Effector memory CD4-positive, alpha-beta T cell (primary cell): ENCODE data around the gene FNIP1.
"Not testable (repeated sequence)": the region's sequence is repeated elsewhere in the genome, so short reads cannot be mapped to it uniquely, and the experiment has no call there.

Experiments
- DNase-seq, 3 donors: peaks; one replicate each; pipeline ENCODE4 v3.0.0-alpha.2; 2020
- H3K27ac ChIP-seq: 2 replicates; pipeline ENCODE4 v1.7.0; 2013; ENCODE audit warnings: mild to moderate bottlenecking, low read length, moderate library complexity; ENCODE audit not compliant: insufficient read depth, poor library complexity, severe bottlenecking
- H3K27me3 ChIP-seq: replicated peaks from 2 replicates; pipeline ENCODE4 v1.7.0; 2013; ENCODE audit warnings: mild to moderate bottlenecking, low read length; ENCODE audit not compliant: insufficient read depth, control insufficient read depth, poor library complexity, severe bottlenecking
- H3K36me3 ChIP-seq: 2 replicates; pipeline ENCODE4 v1.7.0; 2013; ENCODE audit warnings: mild to moderate bottlenecking, low read length, moderate library complexity; ENCODE audit not compliant: control insufficient read depth, insufficient read depth
- H3K4me1 ChIP-seq: 2 replicates; pipeline ENCODE4 v1.7.0; 2013; ENCODE audit warnings: low read length, mild to moderate bottlenecking; ENCODE audit not compliant: control insufficient read depth, insufficient read depth, poor library complexity, severe bottlenecking
- H3K4me3 ChIP-seq: 2 replicates; pipeline ENCODE4 v1.7.0; 2013; ENCODE audit warnings: low read length, low read depth, mild to moderate bottlenecking; ENCODE audit not compliant: insufficient read depth, poor library complexity, severe bottlenecking
- H3K9me3 ChIP-seq: 2 replicates; pipeline ENCODE4 v1.7.0; 2013; ENCODE audit warnings: mild to moderate bottlenecking, low read length, moderate library complexity; ENCODE audit not compliant: control insufficient read depth

The FNIP1 gene

DNA sequence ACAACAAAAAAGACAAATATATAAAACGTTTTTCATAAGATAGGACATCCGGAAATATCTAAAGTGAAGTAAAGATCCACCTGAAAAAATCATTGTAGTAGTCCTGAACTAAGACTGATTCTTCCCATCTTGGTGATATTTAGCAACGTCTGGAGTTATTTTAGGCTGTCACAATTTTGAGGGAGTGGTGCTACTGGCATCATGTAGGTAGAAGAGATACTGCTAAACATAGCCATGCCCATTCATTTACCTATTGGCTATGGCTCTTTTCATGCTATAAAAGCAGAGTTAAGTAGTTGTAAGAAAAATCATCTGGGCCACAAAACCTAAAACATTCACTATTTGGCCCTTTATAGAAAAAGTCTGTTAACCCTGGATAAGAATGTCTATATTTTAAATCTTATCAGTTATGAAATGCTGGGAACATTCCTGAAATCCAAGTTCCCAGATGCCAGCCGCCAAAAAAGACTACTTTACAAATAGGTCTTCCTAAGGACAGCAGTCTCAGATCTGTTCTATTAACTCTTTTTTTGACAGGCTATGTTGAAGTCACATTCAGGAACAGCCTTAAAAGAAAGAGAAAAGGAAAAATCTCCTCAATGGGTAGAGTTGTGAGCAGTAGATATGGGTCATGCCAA, 188.8 kb downstream of the FNIP1 start:
- DNase-seq: no peak
- H3K27me3 ChIP-seq: no peaks in the 10 kb centered on the region
- H3K4me3 ChIP-seq: no peak overlapping the region
- no peaks in the 10 kb centered on the region for H3K9me3 ChIP-seq
- peaks cover 9% of the 10 kb centered on the region for H3K36me3 ChIP-seq
- peaks cover 10% of the 10 kb centered on the region for H3K4me1 ChIP-seq
- no peak overlapping the region for H3K27ac ChIP-seq

DNA sequence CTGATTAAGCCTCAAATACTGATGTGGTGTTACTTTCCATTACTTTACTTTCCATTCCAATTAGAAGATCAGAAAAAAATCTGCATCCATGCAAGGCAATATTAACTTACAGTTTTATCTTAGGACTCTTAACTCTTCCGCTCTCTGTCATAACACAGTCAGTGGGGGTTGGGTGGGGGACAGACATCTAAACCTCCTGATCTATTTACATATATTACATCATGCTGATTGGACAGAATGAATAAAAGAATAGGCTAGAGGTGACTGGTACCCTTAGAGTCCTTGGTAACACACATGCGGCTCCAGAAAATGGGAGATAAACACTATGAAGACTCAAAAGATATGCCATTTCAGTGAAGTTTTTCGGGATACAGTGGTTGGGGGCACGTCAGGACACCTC, 189.4 kb downstream of the FNIP1 start:
- Histone ChIP-seq H3K36me3 (peaks cover 9% of the 10 kb centered on the region), H3K27ac (no peak overlapping the region), H3K9me3 (no peaks in the 10 kb centered on the region), H3K27me3 (no peaks in the 10 kb centered on the region), H3K4me1 (peaks cover 10% of the 10 kb centered on the region), H3K4me3 (no peak overlapping the region)
- no peak for DNase-seq

DNA sequence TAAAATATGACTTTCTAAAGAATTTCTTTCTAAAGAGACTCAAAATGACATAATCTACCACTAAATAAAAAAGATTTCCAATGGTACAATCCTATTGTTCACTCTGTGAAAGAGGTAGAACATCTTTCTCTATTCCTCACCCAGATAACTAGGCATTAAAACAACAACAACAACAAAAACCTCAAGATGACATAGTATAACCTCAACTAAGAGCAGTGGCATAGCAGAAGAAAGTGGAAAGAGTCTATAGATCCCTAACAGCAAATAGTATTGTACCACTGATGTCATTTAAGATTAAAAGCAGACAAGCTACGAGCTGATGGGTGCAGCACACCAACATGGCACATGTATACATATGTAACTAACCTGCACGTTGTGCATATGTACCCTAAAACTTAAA, 191.7 kb downstream of the FNIP1 start:
- no peaks in the 10 kb centered on the region for H3K9me3 ChIP-seq
- DNase-seq: no peak
- no peak overlapping the region for H3K27ac ChIP-seq
- no peaks in the 10 kb centered on the region for H3K27me3 ChIP-seq
- no peak overlapping the region for H3K4me3 ChIP-seq
- peaks cover 10% of the 10 kb centered on the region for H3K4me1 ChIP-seq
- peaks cover 9% of the 10 kb centered on the region for H3K36me3 ChIP-seq

DNA sequence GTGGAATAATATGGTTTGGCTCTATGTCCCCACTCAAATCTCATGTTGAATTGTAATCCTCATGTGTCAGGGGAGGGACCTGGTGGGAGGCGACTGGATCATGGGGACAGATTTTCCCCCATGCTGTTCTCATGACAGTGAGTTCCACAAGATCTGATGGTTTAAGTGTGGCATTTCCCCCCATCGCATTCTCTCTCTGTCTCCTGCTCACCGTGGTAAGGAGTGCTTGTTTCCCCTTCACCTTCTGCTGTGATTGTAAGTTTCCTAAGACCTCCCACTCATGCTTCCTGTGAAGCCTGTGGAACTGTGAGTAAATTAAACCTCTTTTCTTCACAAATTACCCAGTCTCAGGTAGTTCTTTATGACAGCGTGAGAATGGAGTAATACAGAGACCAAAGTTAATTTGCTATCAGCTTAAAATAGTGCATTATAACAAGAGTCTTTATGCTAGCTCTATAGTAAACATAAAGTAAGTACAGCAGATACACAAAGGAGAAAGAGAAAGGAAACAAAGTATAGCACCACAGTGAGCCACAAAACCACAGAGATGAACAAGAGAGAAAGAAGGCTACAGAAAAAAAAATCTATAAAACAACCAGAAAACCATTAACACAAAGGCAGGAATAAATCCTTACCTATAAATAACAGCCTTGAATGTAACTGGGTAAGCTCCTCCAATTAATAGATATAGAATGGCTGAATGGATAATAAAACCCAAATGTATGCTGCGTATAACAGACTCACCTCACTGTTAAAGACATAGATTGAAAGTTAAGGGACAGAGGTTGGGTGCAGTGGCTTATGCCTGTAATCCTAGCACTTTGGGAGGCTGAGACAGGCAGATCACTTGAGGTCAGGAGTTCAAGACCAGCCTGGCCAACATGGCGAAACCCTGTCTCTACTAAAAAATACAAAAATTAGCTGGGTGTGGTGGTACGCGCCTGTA, 201.5 kb downstream of the FNIP1 start:
- Histone ChIP-seq H3K4me3 (peak overlapping the region; percentile 23), H3K27me3 (no peaks in the 10 kb centered on the region), H3K4me1 (peaks cover 12% of the 10 kb centered on the region), H3K27ac (peak overlapping the region; percentile 52), H3K9me3 (no peaks in the 10 kb centered on the region), H3K36me3 (no peaks in the 10 kb centered on the region)
- DNase-seq: no peak

DNA sequence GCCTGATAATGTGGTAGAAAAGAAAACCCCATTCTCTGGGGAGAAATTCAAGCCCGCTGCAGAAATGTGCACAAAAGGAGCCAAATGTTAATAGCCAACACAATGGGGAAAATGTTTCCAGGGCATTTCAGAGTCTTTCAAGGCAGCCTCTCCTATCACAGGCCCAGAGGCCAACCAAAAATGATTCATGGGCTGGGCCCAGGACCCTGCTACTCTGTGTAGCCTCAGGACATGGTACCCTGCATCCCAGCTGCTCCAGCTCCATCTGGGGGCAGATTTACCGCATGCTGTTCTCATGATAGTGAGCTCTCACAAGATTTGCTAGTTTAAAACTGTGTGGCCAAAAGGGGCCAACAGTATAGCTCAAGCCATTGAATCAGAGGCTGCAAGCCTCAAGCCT, 202.9 kb downstream of the FNIP1 start:
- H3K27me3 ChIP-seq: no peaks in the 10 kb centered on the region
- H3K36me3 ChIP-seq: no peaks in the 10 kb centered on the region
- DNase-seq: no peak
- no peak overlapping the region for H3K27ac ChIP-seq
- peaks cover 12% of the 10 kb centered on the region for H3K4me1 ChIP-seq
- H3K4me3 ChIP-seq: no peak overlapping the region
- no peaks in the 10 kb centered on the region for H3K9me3 ChIP-seq

DNA sequence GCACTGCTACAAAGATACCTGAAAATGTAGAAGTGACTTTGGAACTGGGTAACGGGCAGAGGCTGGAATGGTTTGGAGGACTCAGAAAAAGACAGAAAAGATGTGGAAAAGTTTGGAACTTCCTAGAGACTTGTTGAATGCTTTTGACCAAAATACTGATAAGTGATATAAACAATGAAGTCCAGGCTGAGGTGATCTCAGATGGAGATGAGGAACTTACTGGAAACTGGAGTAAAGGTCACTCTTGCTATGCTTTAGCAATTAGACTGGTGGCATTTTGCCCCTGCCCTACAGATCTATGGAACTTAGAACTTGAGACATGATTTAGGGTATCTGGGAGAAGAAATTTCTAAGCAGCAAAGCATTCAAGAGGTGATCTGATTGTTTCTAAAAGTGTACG, 203.4 kb downstream of the FNIP1 start:
- H3K4me1 ChIP-seq: peaks cover 12% of the 10 kb centered on the region
- DNase-seq, H3K4me3 ChIP-seq, H3K27me3 ChIP-seq, H3K36me3 ChIP-seq, H3K27ac ChIP-seq, H3K9me3 ChIP-seq: not testable (repeated sequence)
